Fibroblast of lung (primary cell): Measurements from ENCODE around the gene WWP2. TPM values are rescaled to one million over a fixed set of nuclear protein-coding genes. Genes with fewer than 3 reads are reported as not detected.
"Not testable (repeated sequence)": the region's sequence is repeated elsewhere in the genome, so short reads cannot be mapped to it uniquely, and the experiment has no call there.

Experiments used
- DNase-seq, 2 donors: peaks; one replicate each; pipeline versions ENCODE4 v3.0.0 to v3.0.0-alpha.2; 2010; ENCODE audit warnings: low read depth in 2 of 2
- H2AFZ ChIP-seq: 2 replicates; pipeline ENCODE4 v1.5.1; 2012; ENCODE audit warnings: low read length, control low read depth, inconsistent platforms
- H3K27ac ChIP-seq: 2 replicates; pipeline ENCODE4 v1.5.1; 2011; ENCODE audit warnings: low read length, control low read depth; ENCODE audit not compliant: insufficient read depth
- H3K27me3 ChIP-seq: 2 replicates; pipeline ENCODE4 v1.5.1; 2011; ENCODE audit warnings: mild to moderate bottlenecking, low read length; ENCODE audit not compliant: control insufficient read depth, insufficient read depth
- H3K36me3 ChIP-seq: 2 replicates; pipeline ENCODE4 v1.5.1; 2011; ENCODE audit warnings: low read length; ENCODE audit not compliant: control insufficient read depth, insufficient read depth
- H3K4me1 ChIP-seq: 2 replicates; pipeline ENCODE4 v1.5.1; 2011; ENCODE audit warnings: low read length; ENCODE audit not compliant: control insufficient read depth, insufficient read depth; ENCODE audit errors: extremely low read depth
- H3K4me2 ChIP-seq: 2 replicates; pipeline ENCODE4 v1.5.1; 2011; ENCODE audit warnings: low read length, control low read depth; ENCODE audit not compliant: insufficient read depth; ENCODE audit errors: extremely low read depth
- H3K4me3 ChIP-seq, 4 experiments: fragments of 200-600 bp in 1 of 4; sonication (generic) in 1 of 4; replicated peaks in 1 of 4; 2 replicates each; pipeline ENCODE4 v1.5.1; 2011 to 2016; ENCODE audit warnings: low read length in 4 of 4, low read depth in 3 of 4, mild to moderate bottlenecking in 3 of 4, control low read depth in 2 of 4, inconsistent platforms in 1 of 4, mixed read lengths in 1 of 4; ENCODE audit not compliant: insufficient read depth in 1 of 4; ENCODE audit errors: control extremely low read depth in 1 of 4
- H3K79me2 ChIP-seq: 2 replicates; pipeline ENCODE4 v1.5.1; 2012; ENCODE audit warnings: mild to moderate bottlenecking, low read length, inconsistent platforms; ENCODE audit not compliant: control insufficient read depth, insufficient read depth
- H3K9ac ChIP-seq: 2 replicates; pipeline ENCODE4 v1.5.1; 2011; ENCODE audit warnings: mild to moderate bottlenecking, low read length, control low read depth; ENCODE audit not compliant: insufficient read depth
- H3K9me3 ChIP-seq: 2 replicates; pipeline ENCODE4 v1.5.1; 2012; ENCODE audit warnings: low read depth, low read length; ENCODE audit not compliant: control insufficient read depth, insufficient read depth
- H4K20me1 ChIP-seq: 2 replicates; pipeline ENCODE4 v1.5.1; 2011; ENCODE audit warnings: low read length; ENCODE audit not compliant: control insufficient read depth, insufficient read depth; ENCODE audit errors: extremely low read depth
- polyA plus RNA-seq, 2 donors: library from polyadenylated mRNA; depleted of rRNA in 1 of 2; stranded (reverse) in 1 of 2; unstranded in 1 of 2; fragments of >200 nt; gene quantifications; 2 replicates each; pipeline ENCODE4 v1.2.1, GENCODE V29; 2011 to 2012; ENCODE audit warnings: missing spikeins in 1 of 2
- total RNA-seq: library from RNA; depleted of rRNA; stranded (reverse); fragments of >200 nt; gene quantifications from 2 replicates; pipeline ENCODE4 v1.2.1, GENCODE V29; 2014

WWP2 gene
- total and polyA plus RNA-seq, 2 donors (not counting 1 experiment from before 2014, with no cell fraction given), result 16.3 to 28.5 TPM

DNA sequence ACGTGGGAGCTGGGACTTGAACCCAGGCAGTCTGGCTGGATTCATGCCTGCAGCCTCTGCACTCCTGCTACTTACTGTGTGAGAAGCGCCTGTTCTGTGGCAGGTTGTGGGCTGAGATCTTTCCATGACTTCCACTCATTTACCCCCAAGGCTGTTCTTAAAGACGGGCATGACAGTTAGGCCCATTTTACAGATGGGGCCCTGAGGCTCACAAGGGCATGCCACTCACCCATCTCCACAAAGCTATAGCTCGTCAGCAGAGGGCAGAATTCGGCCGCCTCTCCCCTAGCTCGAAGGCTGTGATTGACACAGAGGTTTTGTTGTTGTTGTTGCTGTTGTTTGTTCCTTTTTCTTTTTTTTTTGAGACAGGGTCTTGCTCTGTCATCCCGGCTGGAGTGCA is 210.8 kb downstream of the WWP2 start:
- H3K4me2 ChIP-seq, H3K27me3 ChIP-seq, DNase-seq, H3K27ac ChIP-seq, H3K9me3 ChIP-seq, H2AFZ ChIP-seq, H4K20me1 ChIP-seq, H3K4me3 ChIP-seq, H3K9ac ChIP-seq, H3K36me3 ChIP-seq, H3K4me1 ChIP-seq, H3K79me2 ChIP-seq: not testable (repeated sequence)

DNA sequence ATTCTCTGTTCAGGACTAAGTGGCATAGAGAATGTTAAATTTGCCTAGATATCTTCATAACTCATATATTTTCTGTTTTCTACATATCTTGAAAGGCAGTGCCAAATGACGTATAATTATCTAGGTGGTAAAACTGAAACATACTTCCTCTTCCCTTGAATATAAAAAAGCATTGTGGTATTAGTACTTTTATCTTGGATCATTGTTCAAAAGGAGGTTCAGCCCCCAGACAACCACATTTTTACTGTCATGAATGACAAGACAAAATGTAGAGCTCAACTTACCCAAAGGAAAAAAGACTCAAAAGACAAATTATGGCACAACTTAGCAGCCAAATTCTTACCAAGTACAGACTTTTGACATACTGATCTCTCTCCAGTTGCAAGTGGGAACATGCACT is 223.1 kb downstream of the WWP2 start:
- H3K27me3 ChIP-seq, H2AFZ ChIP-seq, H3K27ac ChIP-seq: not testable (repeated sequence)

More for the DNA sequence above, 223.1 kb downstream of the WWP2 start:
- H3K9me3 ChIP-seq, H3K4me1 ChIP-seq, H4K20me1 ChIP-seq, H3K36me3 ChIP-seq, DNase-seq, H3K4me2 ChIP-seq, H3K79me2 ChIP-seq, H3K9ac ChIP-seq, H3K4me3 ChIP-seq: not testable (repeated sequence)

Other genes starting within 250 kb of the WWP2 start
- 15.7 and 33.4 TPM in 2 replicates for gene NFAT5, start 196.4 kb upstream of the WWP2 start, total RNA-seq
- gene NFAT5, start 196.4 kb upstream of the WWP2 start, polyA plus RNA-seq, result 24.7 and 39.4 TPM in 2 replicates
- gene NQO1, start 35.8 kb upstream of the WWP2 start, total RNA-seq, result 494 and 779 TPM in 2 replicates
- 583 and 732 TPM in 2 replicates for gene NQO1, start 35.8 kb upstream of the WWP2 start, polyA plus RNA-seq
- gene NOB1, start 7.4 kb upstream of the WWP2 start, total RNA-seq, result 25.1 and 28.0 TPM in 2 replicates
- gene NOB1, start 7.4 kb upstream of the WWP2 start, polyA plus RNA-seq, result 45.0 and 64.4 TPM in 2 replicates
- under 0.01 and 0.33 TPM in 2 replicates for gene CLEC18A, start 189.0 kb downstream of the WWP2 start, total RNA-seq
- 0.07 TPM in 1 of 2 replicates, not detected in the other for gene CLEC18A, start 189.0 kb downstream of the WWP2 start, polyA plus RNA-seq